MCF 10A (cell line): ENCODE measurements around the gene KRTAP4-2. TPM values are rescaled to one million over a fixed set of nuclear protein-coding genes. Genes with fewer than 3 reads are reported as not detected.

Experiments used
- BruUV-seq: library from RNA; stranded (reverse); fragments of 400-500 nt; replicated peaks from 2 replicates; lab custom pipeline; 2021; lab: Mats Ljungman, UMichigan
- CTCF ChIA-PET: fragments of 300-600 bp; sonication (Branson Sonifier 250); formaldehyde crosslinking; extraction: SDS; loops from one replicate; lab custom pipeline; 2021; ENCODE audit warnings: antibody characterized with exemption, inconsistent platforms; lab: Yijun Ruan, JAX
- POLR2A ChIA-PET: fragments of 300-600, 350-650 bp; sonication (Branson Sonifier 250); formaldehyde crosslinking; extraction: SDS; loops from one replicate; lab custom pipeline; 2020; ENCODE audit warnings: antibody characterized with exemption, inconsistent platforms; lab: Yijun Ruan, JAX
- DNase-seq: peaks from one replicate; pipeline ENCODE4 v3.0.0-alpha.2; 2018; ENCODE audit not compliant: unreplicated experiment
- H3K27ac Mint-ChIP-seq: one replicate; pipeline ENCODE4 v1.8.0; 2022; ENCODE audit warnings: mild to moderate bottlenecking, low read depth, mixed read lengths; ENCODE audit not compliant: unreplicated experiment
- H3K27me3 Mint-ChIP-seq: one replicate; pipeline ENCODE4 v1.8.0; 2022; ENCODE audit warnings: mixed read lengths; ENCODE audit not compliant: insufficient read depth, unreplicated experiment
- H3K36me3 Mint-ChIP-seq: one replicate; pipeline ENCODE4 v1.8.0; 2022; ENCODE audit warnings: mild to moderate bottlenecking, moderate library complexity, mixed read lengths; ENCODE audit not compliant: insufficient read depth, unreplicated experiment
- H3K4me1 Mint-ChIP-seq: one replicate; pipeline ENCODE4 v1.8.0; 2022; ENCODE audit warnings: mixed read lengths; ENCODE audit not compliant: insufficient read depth, unreplicated experiment
- H3K4me3 Mint-ChIP-seq: one replicate; pipeline ENCODE4 v1.8.0; 2022; ENCODE audit warnings: mild to moderate bottlenecking, moderate library complexity, mixed read lengths; ENCODE audit not compliant: unreplicated experiment
- H3K9me3 Mint-ChIP-seq: one replicate; pipeline ENCODE4 v1.8.0; 2022; ENCODE audit warnings: mixed read lengths; ENCODE audit not compliant: unreplicated experiment
- CTCF ChIP-seq: fragments of 200-600 bp; IDR thresholded peaks from one replicate; pipeline ENCODE4 v1.8.0; 2022; ENCODE audit warnings: antibody characterized with exemption, mild to moderate bottlenecking; ENCODE audit not compliant: unreplicated experiment
- intact Hi-C: fragments of 100-400 bp; cut with micrococcal nuclease; formaldehyde crosslinking; loops from 2 replicates; pipeline ENCODE4 v1.14.1; 2022
- total RNA-seq: library from RNA; stranded (reverse); gene quantifications from 2 replicates; pipeline ENCODE4 v1.2.3, GENCODE V29; 2022

The KRTAP4-2 gene
- total RNA-seq, 1 experiment from 2014 or later = not detected

GRCh38 chr17:41185001-41185400 lies 7.0 kb upstream of the KRTAP4-2 start:
- H3K36me3 Mint-ChIP-seq = no peaks in the 10 kb centered on the region
- DNase-seq = no peak
- H3K27ac Mint-ChIP-seq = no peak overlapping the region
- H3K9me3 Mint-ChIP-seq = no peaks in the 10 kb centered on the region
- ChIA-PET CTCF (interaction anchor here (0.7 kb wide), 1 partner anchor 138 kb away, joined by 5 read pairs; no protein-coding TSS in a partner anchor), POLR2A (no interaction called here)
- H3K27me3 Mint-ChIP-seq = peaks cover 46% of the 10 kb centered on the region
- H3K4me3 Mint-ChIP-seq = no peak overlapping the region
- intact Hi-C loops = no loop called here
- no peaks in the 10 kb centered on the region for H3K4me1 Mint-ChIP-seq
- TF ChIP-seq CTCF = no peak
- BruUV-seq = no TSS peak

DNA sequence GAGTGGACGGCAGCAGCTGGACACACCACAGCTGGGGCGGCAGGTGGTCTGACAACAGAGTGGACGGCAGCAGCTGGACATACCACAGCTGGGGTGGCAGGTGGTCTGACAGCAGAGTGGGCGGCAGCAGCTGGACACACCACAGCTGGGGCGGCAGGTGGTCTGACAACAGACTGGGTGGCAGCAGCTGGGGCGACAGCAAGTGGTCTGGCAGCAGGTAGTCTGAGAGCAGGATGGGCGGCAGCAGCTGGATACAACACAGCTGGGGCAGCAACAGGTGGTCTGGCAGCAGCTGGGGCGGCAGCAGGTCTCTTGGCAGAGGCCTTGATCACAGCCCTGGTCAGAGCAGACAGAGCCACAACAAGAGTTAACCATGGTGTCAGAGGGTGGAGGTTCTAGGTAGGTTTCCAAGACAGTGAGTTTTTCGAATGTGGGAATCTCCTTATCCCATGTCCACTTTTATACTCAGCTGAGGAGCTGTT lies 6.5 kb upstream of the KRTAP4-2 start, which contains the start of gene KRTAP4-1:
TSS of gene KRTAP4-1 (minus strand) at position 432 of the 482 bp plus-strand sequence. CDS start at position 375, 57 bp downstream.
- no TSS peak for BruUV-seq
- no peak within 1 kb of the TSS for H3K27ac Mint-ChIP-seq
- H3K4me3 Mint-ChIP-seq = no peak within 1 kb of the TSS
- DNase-seq = no peak
- no peak for TF ChIP-seq CTCF
- peaks cover 42% of the 10 kb centered on the region for H3K27me3 Mint-ChIP-seq
- H3K9me3 Mint-ChIP-seq = no peaks in the 10 kb centered on the region
- POLR2A ChIA-PET = no interaction called here
- H3K36me3 Mint-ChIP-seq = no peaks in the 10 kb centered on the region
- intact Hi-C loops = no loop called here
- H3K4me1 Mint-ChIP-seq = no peaks in the 10 kb centered on the region
- CTCF ChIA-PET = interaction anchor here (0.7 kb wide), 1 partner anchor 138 kb away, joined by 5 read pairs; no protein-coding TSS in a partner anchor

- POLR2A ChIA-PET = interaction anchor here (0.9 kb wide), 1 partner anchor 10 kb away, joined by 3 read pairs; no protein-coding TSS in a partner anchor
- DNase-seq = no peak
- Mint-ChIP-seq H3K9me3 (no peaks in the 10 kb centered on the region), H3K36me3 (no peaks in the 10 kb centered on the region), H3K4me3 (no peak overlapping the region), H3K27me3 (peaks cover 35% of the 10 kb centered on the region), H3K4me1 (no peaks in the 10 kb centered on the region), H3K27ac (no peak overlapping the region)
- intact Hi-C loops = no loop called here
- BruUV-seq = no TSS peak
- TF ChIP-seq CTCF = no peak
- CTCF ChIA-PET = interaction anchor here (0.7 to 1.4 kb wide), 2 partner anchors 34 to 143 kb away, joined by 3 to 5 read pairs; no protein-coding TSS in a partner anchor
Measured at GRCh38 chr17:41178843-41179616, 1.0 kb upstream of the KRTAP4-2 start.

DNA sequence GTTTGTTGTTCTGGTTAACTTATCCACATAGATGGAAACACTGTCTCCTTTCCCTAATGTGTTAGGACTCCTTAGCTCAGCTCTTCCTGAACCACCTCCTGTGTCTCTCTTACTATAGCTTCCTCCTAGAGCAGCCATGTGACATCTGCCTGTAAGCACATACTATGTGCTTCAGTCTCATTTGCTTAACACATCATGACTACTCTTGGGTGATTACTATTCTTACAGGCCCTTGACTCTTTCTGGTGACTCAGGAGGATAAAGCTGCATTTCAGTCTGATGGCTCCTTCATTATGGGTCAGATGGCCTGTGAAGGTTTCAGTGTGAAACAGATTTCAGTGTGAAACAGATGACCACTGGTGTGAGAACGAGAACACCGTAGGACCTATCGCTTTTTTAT lies 320 bp upstream of the KRTAP4-2 start:
- DNase-seq = no peak
- Mint-ChIP-seq H3K27me3 (peaks cover 28% of the 10 kb centered on the region), H3K27ac (no peak overlapping the region), H3K4me1 (no peaks in the 10 kb centered on the region), H3K36me3 (no peaks in the 10 kb centered on the region), H3K4me3 (no peak overlapping the region), H3K9me3 (no peaks in the 10 kb centered on the region)
- ChIA-PET POLR2A (interaction anchor here (0.9 kb wide), 1 partner anchor 10 kb away, joined by 3 read pairs; no protein-coding TSS in a partner anchor), CTCF (interaction anchor here (0.7 to 1.4 kb wide), 2 partner anchors 34 to 144 kb away, joined by 3 to 5 read pairs; no protein-coding TSS in a partner anchor)
- no peak for TF ChIP-seq CTCF
- BruUV-seq = no TSS peak
- intact Hi-C loops = no loop called here
